IMR-90 (cell line): ENCODE measurements around the gene MTTP. TPM values are rescaled to one million over a fixed set of nuclear protein-coding genes. Genes with fewer than 3 reads are reported as not detected.

Experiments
- ATAC-seq: fragments of 200-7000 bp; cut with Tn5 transposase; 2 replicates; pipeline ENCODE4 v1.9.1; 2020; ENCODE audit warnings: low read depth, mild to moderate bottlenecking, moderate library complexity
- BruUV-seq: library from RNA; stranded (reverse); fragments of 400-500 nt; replicated peaks from 2 replicates; lab custom pipeline; 2021; lab: Mats Ljungman, UMichigan
- CTCF ChIA-PET: fragments of 300-600 bp; formaldehyde crosslinking; extraction: SDS; loops from one replicate; lab custom pipeline; 2021; ENCODE audit warnings: antibody characterized with exemption; lab: Yijun Ruan, JAX
- POLR2A ChIA-PET: fragments of 300-600 bp; sonication (Branson Sonifier 250); formaldehyde crosslinking; loops from one replicate; lab custom pipeline; 2022; ENCODE audit warnings: antibody characterized with exemption; ENCODE audit not compliant: unreplicated experiment; lab: Charles Lee
- DNase-seq: peaks from one replicate; pipeline ENCODE4 v3.0.0; 2013
- H2AFZ ChIP-seq: replicated peaks from 2 replicates; pipeline ENCODE3; 2013; ENCODE audit warnings: low read length, mild to moderate bottlenecking; ENCODE audit not compliant: poor library complexity
- H2AK5ac ChIP-seq: 2 replicates; pipeline ENCODE4 v1.6.1; 2013; ENCODE audit warnings: low read depth, low read length, inconsistent platforms
- H2AK9ac ChIP-seq: replicated peaks from 2 replicates; pipeline ENCODE3; 2013; ENCODE audit warnings: mild to moderate bottlenecking, low read depth, low read length, moderate library complexity; ENCODE audit not compliant: poor library complexity
- H2BK120ac ChIP-seq: 2 replicates; pipeline ENCODE4 v1.6.1; 2013; ENCODE audit warnings: low read depth, low read length, inconsistent platforms
- H2BK15ac ChIP-seq: 3 replicates; pipeline ENCODE4 v1.6.1; 2013; ENCODE audit warnings: low read depth, low read length, inconsistent platforms
- H2BK20ac ChIP-seq: 2 replicates; pipeline ENCODE4 v1.6.1; 2013; ENCODE audit warnings: low read depth, mild to moderate bottlenecking, inconsistent platforms, low read length, moderate library complexity
- H2BK5ac ChIP-seq: 2 replicates; pipeline ENCODE4 v1.6.1; 2013; ENCODE audit warnings: mild to moderate bottlenecking, low read depth, low read length, inconsistent platforms; ENCODE audit not compliant: poor library complexity, severe bottlenecking
- H3K14ac ChIP-seq: replicated peaks from 2 replicates; pipeline ENCODE4 v1.6.1; 2013; ENCODE audit warnings: low read depth, low read length, inconsistent platforms
- H3K18ac ChIP-seq: 2 replicates; pipeline ENCODE4 v1.6.1; 2013; ENCODE audit warnings: low read depth, low read length, control low read depth
- H3K23ac ChIP-seq: 2 replicates; pipeline ENCODE4 v1.6.1; 2013; ENCODE audit warnings: low read depth, low read length, inconsistent platforms
- H3K27ac ChIP-seq: 2 replicates; pipeline ENCODE4 v1.5.1; 2013; ENCODE audit warnings: mild to moderate bottlenecking, control low read depth, low read length; ENCODE audit not compliant: insufficient read depth
- H3K27me3 ChIP-seq: 2 replicates; pipeline ENCODE4 v1.6.1; 2013; ENCODE audit warnings: low read length; ENCODE audit not compliant: control insufficient read depth, insufficient read depth
- H3K36me3 ChIP-seq: 2 replicates; pipeline ENCODE4 v1.6.1; 2013; ENCODE audit warnings: low read length, mixed read lengths; ENCODE audit not compliant: control insufficient read depth, insufficient read depth
- H3K4ac ChIP-seq: 2 replicates; pipeline ENCODE4 v1.6.1; 2013; ENCODE audit warnings: low read depth, low read length, inconsistent platforms
- H3K4me1 ChIP-seq: 2 replicates; pipeline ENCODE4 v1.6.1; 2013; ENCODE audit warnings: low read length, mixed read lengths; ENCODE audit not compliant: control insufficient read depth, insufficient read depth
- H3K4me2 ChIP-seq: 2 replicates; pipeline ENCODE4 v1.6.1; 2013; ENCODE audit warnings: low read depth, mild to moderate bottlenecking, control low read depth, low read length, moderate library complexity
- H3K4me3 ChIP-seq: 2 replicates; pipeline ENCODE4 v1.5.1; 2013; ENCODE audit warnings: low read depth, mild to moderate bottlenecking, control low read depth, low read length, moderate library complexity; ENCODE audit not compliant: insufficient read depth
- H3K56ac ChIP-seq: 2 replicates; pipeline ENCODE4 v1.6.1; 2013; ENCODE audit warnings: low read length, inconsistent platforms; ENCODE audit not compliant: insufficient read depth; ENCODE audit errors: extremely low read depth
- H3K79me1 ChIP-seq, 2 experiments: 2 replicates each; pipeline ENCODE4 v1.6.1; 2013; ENCODE audit warnings: low read length in 2 of 2, inconsistent platforms in 1 of 2, low read depth in 1 of 2
- H3K9ac ChIP-seq: 2 replicates; pipeline ENCODE4 v1.6.1; 2013; ENCODE audit warnings: low read depth, low read length, control low read depth
- H3K9me1 ChIP-seq: 2 replicates; pipeline ENCODE4 v1.6.1; 2013; ENCODE audit warnings: low read length, inconsistent platforms; ENCODE audit not compliant: insufficient read depth
- H3K9me3 ChIP-seq: 2 replicates; pipeline ENCODE4 v1.6.1; 2013; ENCODE audit warnings: low read length; ENCODE audit not compliant: control insufficient read depth, insufficient read depth
- H4K20me1 ChIP-seq: 2 replicates; pipeline ENCODE4 v1.6.1; 2013; ENCODE audit warnings: low read length, inconsistent platforms; ENCODE audit not compliant: insufficient read depth
- H4K5ac ChIP-seq: 2 replicates; pipeline ENCODE4 v1.6.1; 2013; ENCODE audit warnings: mild to moderate bottlenecking, low read depth, low read length, control low read depth
- H4K8ac ChIP-seq, 2 experiments: 2 replicates each; pipeline ENCODE4 v1.6.1; 2013; ENCODE audit warnings: low read depth in 2 of 2, low read length in 2 of 2, control low read depth in 1 of 2, inconsistent platforms in 1 of 2
- H4K91ac ChIP-seq: 2 replicates; pipeline ENCODE4 v1.6.1; 2013; ENCODE audit warnings: low read depth, low read length, inconsistent platforms; ENCODE audit not compliant: insufficient read depth
- BHLHE40 ChIP-seq: fragments of 150-350 bp; IDR thresholded peaks from 2 replicates; pipeline ENCODE4 v1.6.1; 2016; ENCODE audit warnings: mild to moderate bottlenecking, low read depth, low read length
- CEBPB ChIP-seq: IDR thresholded peaks from 2 replicates; pipeline ENCODE4 v1.6.1; 2012; ENCODE audit warnings: low read depth, low read length, improper control_type of control experiment
- CHD1 ChIP-seq: IDR thresholded peaks from 2 replicates; pipeline ENCODE4 v1.6.1; 2012; ENCODE audit warnings: low read depth, low read length, improper control_type of control experiment
- ELK1 ChIP-seq: fragments of 150-350 bp; IDR thresholded peaks from 2 replicates; pipeline ENCODE4 v1.6.1; 2016; ENCODE audit warnings: low read depth, mild to moderate bottlenecking, low read length, moderate library complexity, borderline replicate concordance
- FOS ChIP-seq: fragments of 150-350 bp; IDR thresholded peaks from 2 replicates; pipeline ENCODE4 v1.6.1; 2016; ENCODE audit warnings: low read depth, low read length
- MAFK ChIP-seq: IDR thresholded peaks from 2 replicates; pipeline ENCODE4 v1.6.1; 2012; ENCODE audit warnings: low read depth, low read length, improper control_type of control experiment
- MXI1 ChIP-seq: IDR thresholded peaks from 2 replicates; pipeline ENCODE4 v1.6.1; 2012; ENCODE audit warnings: low read depth, mild to moderate bottlenecking, low read length, moderate library complexity, borderline replicate concordance
- NFE2L2 ChIP-seq: fragments of 150-350 bp; IDR thresholded peaks from 2 replicates; pipeline ENCODE4 v1.6.1; 2016; ENCODE audit warnings: low read depth, mild to moderate bottlenecking, low read length
- RFX5 ChIP-seq: IDR thresholded peaks from 2 replicates; pipeline ENCODE4 v1.8.0; 2012; ENCODE audit warnings: low read depth, mild to moderate bottlenecking, low read length, moderate library complexity
- SMC3 ChIP-seq: fragments of 150-350 bp; IDR thresholded peaks from 2 replicates; pipeline ENCODE4 v1.6.1; 2016; ENCODE audit warnings: low read depth, mild to moderate bottlenecking, antibody characterized with exemption, low read length, moderate library complexity
- USF2 ChIP-seq: fragments of 150-350 bp; IDR thresholded peaks from 2 replicates; pipeline ENCODE4 v1.6.1; 2017; ENCODE audit warnings: mild to moderate bottlenecking, antibody characterized with exemption, low read length, low read depth
- WGBS, 2 experiments: methylation state at CpG; one replicate each; pipeline versions ENCODE4 v1.1.5 to v1.1.7; 2013; ENCODE audit warnings: missing lambda C conversion rate in 2 of 2; ENCODE audit not compliant: insufficient read length in 1 of 2; ENCODE audit errors: extremely low coverage in 2 of 2; 5-methylcytosine and 5-hydroxymethylcytosine counted together
- dilution Hi-C: fragments of 300-500 bp; cut with HindIII; formaldehyde crosslinking; loops from one replicate; pipeline ENCODE4 v1.14.3; 2018; ENCODE audit warnings: low sequenced_read_pairs; ENCODE audit not compliant: unreplicated experiment
- in situ Hi-C: fragments of 300-500 bp; cut with MboI; formaldehyde crosslinking; loops from 3 replicates; pipeline ENCODE4 v1.14.3; 2019; ENCODE audit warnings: low sequenced_read_pairs, inconsistent platforms, mixed read lengths
- intact Hi-C: fragments of 100-400 bp; cut with micrococcal nuclease; formaldehyde crosslinking; loops from 2 replicates; pipeline ENCODE4 v1.10.0; 2022
- polyA plus RNA-seq, 3 experiments: library from polyadenylated mRNA; depleted of rRNA; stranded (reverse); fragments of >200 nt; gene quantifications; 2 replicates each; pipeline ENCODE4 v1.2.3, GENCODE V29; 2012; ENCODE audit warnings: low replicate concordance in 1 of 3
- total RNA-seq: library from RNA; depleted of rRNA; stranded (reverse); fragments of >200 nt; gene quantifications from 2 replicates; pipeline ENCODE4 v1.2.3, GENCODE V29; 2012

The MTTP gene
- total and polyA plus RNA-seq, 2 of the 4 experiments (the other 2 are of a cell fraction) = under 0.01 to 0.03 TPM

- no CpG with 5 or more reads among the region's 5 CpGs for WGBS, 2 experiments
- H3K4me1 ChIP-seq = no peaks in the 10 kb centered on the region
- no peak overlapping the region for H3K4me2 ChIP-seq
- H3K18ac ChIP-seq = no peak overlapping the region
- no peak overlapping the region for H2AK5ac ChIP-seq
- no peak overlapping the region for H3K27ac ChIP-seq
- DNase-seq = no peak
- CTCF ChIA-PET = no interaction called here
- no peaks in the 10 kb centered on the region for H3K9me1 ChIP-seq
- dilution Hi-C loops = no loop called here
- H3K79me1 ChIP-seq = no peaks in the 10 kb centered on the region
- no peak overlapping the region for H2BK120ac ChIP-seq
- POLR2A ChIA-PET = interaction anchor here (0.6 kb wide), 1 partner anchor 25 kb away, joined by 4 read pairs; no protein-coding TSS in a partner anchor
- no peak for ATAC-seq
- no peak overlapping the region for H2BK15ac ChIP-seq
- no peak overlapping the region for H4K8ac ChIP-seq
- no peak overlapping the region for H3K56ac ChIP-seq
- no peaks in the 10 kb centered on the region for H3K9me3 ChIP-seq
- H4K5ac ChIP-seq = no peak overlapping the region
- H2BK5ac ChIP-seq = no peak overlapping the region
- H2AFZ ChIP-seq = no peak overlapping the region
- H4K91ac ChIP-seq = no peak overlapping the region
- H3K9ac ChIP-seq = no peak overlapping the region
- no peaks in the 10 kb centered on the region for H3K36me3 ChIP-seq
- no peak overlapping the region for H3K23ac ChIP-seq
- no peak overlapping the region for H3K14ac ChIP-seq
- in situ Hi-C loops = no loop called here
- TF ChIP-seq CEBPB (no peak), ELK1 (no peak), RFX5 (no peak), FOS (no peak), BHLHE40 (no peak), USF2 (no peak), CHD1 (no peak), MXI1 (no peak), NFE2L2 (no peak), SMC3 (no peak), MAFK (no peak)
- H4K20me1 ChIP-seq = no peaks in the 10 kb centered on the region
- H2BK20ac ChIP-seq = no peak overlapping the region
- intact Hi-C loops = no loop called here
- BruUV-seq = no TSS peak
- no peak overlapping the region for H2AK9ac ChIP-seq
- no peak overlapping the region for H3K4me3 ChIP-seq
- peaks cover 3% of the 10 kb centered on the region for H3K27me3 ChIP-seq
- no peak overlapping the region for H3K4ac ChIP-seq
These were observed 69.8 kb downstream of the MTTP start for GRCh38 chr4:99644453-99644852.
